HepG2 (cell line): Measurements from ENCODE around the gene WDR59. TPM values are rescaled to one million over a fixed set of nuclear protein-coding genes. Genes with fewer than 3 reads are reported as not detected.

Experiments
- ATAC-seq: fragments of 200-7000 bp; cut with Tn5 transposase; 3 replicates; pipeline ENCODE4 v1.9.1; 2020; ENCODE audit warnings: mild to moderate bottlenecking, moderate library complexity
- BruUV-seq: library from RNA; stranded (reverse); fragments of 400-500 nt; replicated peaks from 2 replicates; lab custom pipeline; 2021; lab: Mats Ljungman, UMichigan
- CTCF ChIA-PET: fragments of 300-600 bp; formaldehyde crosslinking; extraction: SDS; loops from one replicate; lab custom pipeline; 2021; ENCODE audit warnings: low total read pairs, inconsistent platforms, low intra/inter-chr PET ratio; lab: Yijun Ruan, JAX
- POLR2A ChIA-PET: fragments of 350-600 bp; sonication (Branson Sonifier 250); formaldehyde crosslinking; loops from one replicate; lab custom pipeline; 2020; ENCODE audit warnings: antibody characterized with exemption, inconsistent platforms; lab: Yijun Ruan, JAX
- DNase-seq: peaks from one replicate; pipeline ENCODE4 v3.0.0-alpha.2; 2015; ENCODE audit warnings: low spot score
- FAIRE-seq: peaks from 3 replicates; lab custom pipeline; 2011; peaks lifted over from hg19 to GRCh38; lab: Jason Lieb, UNC
- H2AFZ ChIP-seq: one replicate; pipeline ENCODE4 v1.6.1; 2011; ENCODE audit warnings: low read length, inconsistent platforms
- H3K27ac ChIP-seq: fragments of 300-600 bp; 3 replicates; pipeline ENCODE4 v1.8.0; 2011; ENCODE audit warnings: mixed run types, mild to moderate bottlenecking, mixed read lengths, low read length, inconsistent platforms; ENCODE audit not compliant: insufficient read depth; ENCODE audit errors: extremely low read length
- H3K27me3 ChIP-seq, 2 experiments: fragments of 200-600 bp in 1 of 2; 2 replicates in 1 of 2; 3 replicates in 1 of 2; pipeline versions ENCODE4 v1.6.0 to v1.8.0; 2011; ENCODE audit warnings: low read length in 2 of 2, mild to moderate bottlenecking in 2 of 2, moderate library complexity in 2 of 2, inconsistent platforms in 1 of 2; ENCODE audit not compliant: insufficient read depth in 2 of 2, control insufficient read depth in 1 of 2
- H3K36me3 ChIP-seq, 2 experiments: fragments of 200-600 bp in 1 of 2; replicated peaks in 1 of 2; 2 replicates in 1 of 2; 3 replicates in 1 of 2; pipeline versions ENCODE4 v1.5.1 to v1.8.0; 2011; ENCODE audit warnings: low read length in 2 of 2, inconsistent platforms in 1 of 2; ENCODE audit not compliant: insufficient read depth in 2 of 2, control insufficient read depth in 1 of 2
- H3K4me1 ChIP-seq: 2 replicates; pipeline ENCODE4 v1.5.1; 2012; ENCODE audit warnings: low read length, inconsistent platforms; ENCODE audit not compliant: insufficient read depth
- H3K4me2 ChIP-seq: 2 replicates; pipeline ENCODE4 v1.6.0; 2011; ENCODE audit warnings: low read depth, low read length, inconsistent platforms
- H3K4me3 ChIP-seq, 3 experiments: fragments of 200-600 bp in 1 of 3; sonication (generic), shearing (Covaris generic) in 1 of 3; replicated peaks in 1 of 3; 2 replicates each; pipeline ENCODE4 v1.5.1; 2011 to 2016; ENCODE audit warnings: low read length in 3 of 3, inconsistent platforms in 2 of 3, low read depth in 2 of 3, mild to moderate bottlenecking in 2 of 3, control low read depth in 1 of 3, mixed read lengths in 1 of 3; ENCODE audit not compliant: insufficient read depth in 1 of 3
- H3K79me2 ChIP-seq: one replicate; pipeline ENCODE4 v1.6.1; 2011; ENCODE audit warnings: low read length, inconsistent platforms; ENCODE audit not compliant: insufficient read depth
- H3K9ac ChIP-seq: 2 replicates; pipeline ENCODE4 v1.6.0; 2011; ENCODE audit warnings: mild to moderate bottlenecking, low read depth, low read length, inconsistent platforms; ENCODE audit not compliant: insufficient read depth
- H3K9me3 ChIP-seq: 2 replicates; pipeline ENCODE4 v1.5.1; 2012; ENCODE audit warnings: mild to moderate bottlenecking, low read length
- H4K20me1 ChIP-seq: 2 replicates; pipeline ENCODE4 v1.6.0; 2011; ENCODE audit warnings: inconsistent platforms, mild to moderate bottlenecking, low read length, moderate library complexity; ENCODE audit not compliant: insufficient read depth
- GABPB1 ChIP-seq: IDR thresholded peaks from 2 replicates; pipeline ENCODE4 v1.6.1; 2016; ENCODE audit warnings: mild to moderate bottlenecking, missing genetic modification reagents, moderate library complexity, missing compliant biosample characterization
- KDM4B ChIP-seq: sonication (generic); formaldehyde crosslinking; IDR thresholded peaks from 2 replicates; pipeline ENCODE4 v1.4.0; 2020; ENCODE audit warnings: missing genetic modification reagents
- MAFK ChIP-seq, 2 experiments: IDR thresholded peaks in 1 of 2; conservative IDR thresholded peaks in 1 of 2; 2 replicates each; pipeline ENCODE4 v1.6.1; 2011; ENCODE audit warnings: improper control_type of control experiment in 2 of 2, low read length in 2 of 2
- MTA3 ChIP-seq: sonication (generic); formaldehyde crosslinking; IDR thresholded peaks from 2 replicates; pipeline ENCODE4 v1.4.0; 2020; ENCODE audit warnings: missing genetic modification reagents
- NFE2L2 ChIP-seq: fragments of 150-350 bp; IDR thresholded peaks from 2 replicates; pipeline ENCODE4 v1.6.1; 2014; ENCODE audit warnings: low read length
- RBM22 ChIP-seq: fragments of 200-400 bp; formaldehyde crosslinking; optimal IDR thresholded peaks from 2 replicates; pipeline ENCODE3; 2017; ENCODE audit warnings: mild to moderate bottlenecking, low read length, moderate library complexity
- ZNF879 ChIP-seq: sonication (generic); formaldehyde crosslinking; IDR thresholded peaks from 2 replicates; pipeline ENCODE4 v1.8.1; 2023; ENCODE audit warnings: missing genetic modification reagents
- WGBS: methylation state at CpG from one replicate; pipeline ENCODE4 v1.1.6; 2017; ENCODE audit warnings: low lambda C conversion rate; 5-methylcytosine and 5-hydroxymethylcytosine counted together
- in situ Hi-C: cut with HindIII; loops from 2 replicates; pipeline ENCODE4 v1.10.0; 2017; ENCODE audit warnings: low pct_unique_long_range_greater_than_20kb; ENCODE audit not compliant: extremely low pct_ligation_motif_present
- intact Hi-C: fragments of 100-400 bp; cut with micrococcal nuclease; formaldehyde crosslinking; loops from one replicate; pipeline ENCODE4 v1.10.0; 2022; ENCODE audit not compliant: unreplicated experiment
- polyA plus RNA-seq, 8 experiments: library from polyadenylated mRNA; depleted of rRNA in 3 of 8; stranded (reverse) in 7 of 8; unstranded in 1 of 8; fragments of >200 nt; fragmentation: Illumina TruSeq in 4 of 8; extraction: Trizol in 4 of 8; gene quantifications; 2 replicates each; pipeline versions ENCODE4 v1.2.1 to v1.2.3, GENCODE V29; 2011 to 2016; ENCODE audit warnings: low read depth in 4 of 8, missing spikeins in 1 of 8, mixed read lengths in 1 of 8; ENCODE audit not compliant: insufficient read depth in 1 of 8
- total RNA-seq, 5 experiments: library from RNA; depleted of rRNA; stranded (reverse); fragments of >200 nt; fragmentation: Illumina TruSeq; extraction: Trizol; gene quantifications; 2 replicates each; pipeline ENCODE4 v1.2.3, GENCODE V29; 2016; ENCODE audit warnings: low read depth in 1 of 5
- TF ChIP-seq, protein P1 (sequence below): sonication (generic); formaldehyde crosslinking; IDR thresholded peaks from 2 replicates; pipeline ENCODE4 v1.5.0; 2020; ENCODE audit warnings: missing genetic modification reagents, mild to moderate bottlenecking, borderline replicate concordance
- TF ChIP-seq, protein P2 (sequence below): sonication (generic); formaldehyde crosslinking; IDR thresholded peaks from 2 replicates; pipeline ENCODE4 v1.5.0; 2020; ENCODE audit warnings: missing genetic modification reagents
- TF ChIP-seq, protein P3 (sequence below): sonication (generic); formaldehyde crosslinking; IDR thresholded peaks from 2 replicates; pipeline ENCODE4 v1.4.0; 2020; ENCODE audit warnings: missing genetic modification reagents; ENCODE audit errors: not compliant biosample characterization

WDR59 gene
- total and polyA plus RNA-seq, 2 of the 13 experiments (the other 11 are each of a cell fraction or from before 2014, with no cell fraction given) = 65.2 to 306 TPM

DNA sequence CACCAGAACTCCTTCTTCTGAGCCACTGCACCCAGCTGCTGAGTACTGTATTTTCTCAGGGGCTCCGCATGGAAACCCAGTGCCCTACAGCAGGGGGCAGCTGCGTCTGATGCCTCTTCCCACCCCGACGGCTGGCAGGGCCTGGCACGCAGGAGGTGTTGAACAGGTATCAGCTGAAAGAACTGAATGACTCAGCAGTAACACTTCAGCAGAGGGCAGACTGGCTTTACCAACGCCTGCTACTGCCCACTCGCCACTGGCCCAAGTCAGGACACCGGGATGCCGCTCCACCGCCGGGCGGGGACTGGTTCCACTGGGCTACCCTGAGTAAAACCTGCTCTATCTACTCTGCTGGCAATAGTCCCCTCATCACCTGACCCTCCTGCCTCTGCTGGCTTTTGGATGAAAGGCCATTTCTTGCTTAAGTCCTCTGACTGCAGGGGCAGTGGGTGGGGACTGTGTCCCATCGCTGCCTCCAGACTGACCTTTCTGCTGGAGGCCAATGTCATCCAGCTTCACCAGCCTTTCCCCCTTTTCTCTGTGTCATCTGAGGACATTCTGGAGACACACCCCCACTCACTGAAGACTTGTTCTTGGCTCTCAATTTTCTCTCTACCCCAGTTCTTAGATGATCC lies 109.9 kb downstream of the WDR59 start:
- H3K4me1 ChIP-seq = no peaks in the 10 kb centered on the region
- no peaks in the 10 kb centered on the region for H3K9me3 ChIP-seq
- POLR2A ChIA-PET = no interaction called here
- no peak overlapping the region for H3K9ac ChIP-seq
- no peak overlapping the region for H3K27ac ChIP-seq
- no TSS peak for BruUV-seq
- TF ChIP-seq, protein P1, sequence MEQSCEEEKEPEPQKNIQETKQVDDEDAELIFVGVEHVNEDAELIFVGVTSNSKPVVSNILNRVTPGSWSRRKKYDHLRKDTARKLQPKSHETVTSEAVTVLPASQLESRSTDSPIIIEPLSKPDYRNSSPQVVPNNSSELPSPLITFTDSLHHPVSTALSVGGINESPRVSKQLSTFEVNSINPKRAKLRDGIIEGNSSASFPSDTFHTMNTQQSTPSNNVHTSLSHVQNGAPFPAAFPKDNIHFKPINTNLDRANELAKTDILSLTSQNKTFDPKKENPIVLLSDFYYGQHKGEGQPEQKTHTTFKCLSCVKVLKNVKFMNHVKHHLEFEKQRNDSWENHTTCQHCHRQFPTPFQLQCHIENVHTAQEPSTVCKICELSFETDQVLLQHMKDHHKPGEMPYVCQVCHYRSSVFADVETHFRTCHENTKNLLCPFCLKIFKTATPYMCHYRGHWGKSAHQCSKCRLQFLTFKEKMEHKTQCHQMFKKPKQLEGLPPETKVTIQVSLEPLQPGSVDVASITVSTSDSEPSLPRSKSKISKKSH = no peak
- TF ChIP-seq MTA3 (CRISPR knock-in tag) = no peak
- no peak for TF ChIP-seq KDM4B (CRISPR knock-in tag)
- no peak for TF ChIP-seq ZNF879 (CRISPR knock-in tag)
- peak; percentile 20 to 34; a peak in 2 of 4 replicates for TF ChIP-seq MAFK (conservative IDR thresholded peaks at IDR 0.05 in 1 of 2, IDR thresholded peaks at IDR 0.05 in 1 of 2; ENCODE audit: low read length in 2 of 2)
- peak; percentile 72 for TF ChIP-seq NFE2L2
- TF ChIP-seq GABPB1 (CRISPR knock-in tag) = no peak
- no peak overlapping the region for H2AFZ ChIP-seq
- no peak for FAIRE-seq
- no peak overlapping the region for H3K4me3 ChIP-seq
- peak; percentile 33 for ATAC-seq
- H3K36me3 ChIP-seq = peaks cover 26 to 63% of the 10 kb centered on the region in 2 experiments
- H3K27me3 ChIP-seq = no peaks in the 10 kb centered on the region
- CTCF ChIA-PET = no interaction called here
- no peaks in the 10 kb centered on the region for H4K20me1 ChIP-seq
- H3K4me2 ChIP-seq = no peak overlapping the region
- WGBS = 98% methylated on average over 13 of the region's 13 CpGs
- no peak for DNase-seq
- in situ Hi-C loops = no loop called here
- intact Hi-C loops = no loop called here
- no peaks in the 10 kb centered on the region for H3K79me2 ChIP-seq

DNA sequence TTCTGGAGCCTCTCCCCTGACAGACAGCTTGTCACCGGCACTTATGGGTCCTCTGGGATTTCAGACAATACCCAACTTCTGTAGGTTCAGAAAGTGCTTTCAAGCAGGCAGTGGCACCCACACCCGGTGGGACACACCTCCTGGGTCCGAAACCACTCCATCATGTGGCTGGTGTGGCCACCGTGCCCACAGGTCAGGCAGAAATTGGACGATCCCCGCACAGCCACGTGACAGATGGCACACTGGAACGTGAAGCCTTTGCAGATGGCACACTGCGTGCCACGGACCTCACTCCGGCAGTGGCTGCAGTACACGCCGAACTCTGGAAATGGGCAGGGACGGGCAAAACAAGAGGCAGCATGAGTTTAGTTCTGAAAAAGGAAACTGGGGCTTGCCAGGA lies 110.8 kb downstream of the WDR59 start:
- DNase-seq = no peak
- no peak overlapping the region for H3K4me2 ChIP-seq
- no peak overlapping the region for H2AFZ ChIP-seq
- in situ Hi-C loops = no loop called here
- FAIRE-seq = no peak
- H3K9me3 ChIP-seq = no peaks in the 10 kb centered on the region
- ATAC-seq = no peak
- H3K4me1 ChIP-seq = peaks cover 6% of the 10 kb centered on the region
- POLR2A ChIA-PET = no interaction called here
- CTCF ChIA-PET = no interaction called here
- peaks cover 25 to 57% of the 10 kb centered on the region in 2 experiments for H3K36me3 ChIP-seq
- H4K20me1 ChIP-seq = no peaks in the 10 kb centered on the region
- WGBS = 94% methylated on average over 11 of the region's 14 CpGs
- TF ChIP-seq, protein P2, sequence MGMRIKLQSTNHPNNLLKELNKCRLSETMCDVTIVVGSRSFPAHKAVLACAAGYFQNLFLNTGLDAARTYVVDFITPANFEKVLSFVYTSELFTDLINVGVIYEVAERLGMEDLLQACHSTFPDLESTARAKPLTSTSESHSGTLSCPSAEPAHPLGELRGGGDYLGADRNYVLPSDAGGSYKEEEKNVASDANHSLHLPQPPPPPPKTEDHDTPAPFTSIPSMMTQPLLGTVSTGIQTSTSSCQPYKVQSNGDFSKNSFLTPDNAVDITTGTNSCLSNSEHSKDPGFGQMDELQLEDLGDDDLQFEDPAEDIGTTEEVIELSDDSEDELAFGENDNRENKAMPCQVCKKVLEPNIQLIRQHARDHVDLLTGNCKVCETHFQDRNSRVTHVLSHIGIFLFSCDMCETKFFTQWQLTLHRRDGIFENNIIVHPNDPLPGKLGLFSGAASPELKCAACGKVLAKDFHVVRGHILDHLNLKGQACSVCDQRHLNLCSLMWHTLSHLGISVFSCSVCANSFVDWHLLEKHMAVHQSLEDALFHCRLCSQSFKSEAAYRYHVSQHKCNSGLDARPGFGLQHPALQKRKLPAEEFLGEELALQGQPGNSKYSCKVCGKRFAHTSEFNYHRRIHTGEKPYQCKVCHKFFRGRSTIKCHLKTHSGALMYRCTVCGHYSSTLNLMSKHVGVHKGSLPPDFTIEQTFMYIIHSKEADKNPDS (CRISPR knock-in tag) = no peak
- TF ChIP-seq RBM22 = peak; percentile 48
- TF ChIP-seq, protein P3, sequence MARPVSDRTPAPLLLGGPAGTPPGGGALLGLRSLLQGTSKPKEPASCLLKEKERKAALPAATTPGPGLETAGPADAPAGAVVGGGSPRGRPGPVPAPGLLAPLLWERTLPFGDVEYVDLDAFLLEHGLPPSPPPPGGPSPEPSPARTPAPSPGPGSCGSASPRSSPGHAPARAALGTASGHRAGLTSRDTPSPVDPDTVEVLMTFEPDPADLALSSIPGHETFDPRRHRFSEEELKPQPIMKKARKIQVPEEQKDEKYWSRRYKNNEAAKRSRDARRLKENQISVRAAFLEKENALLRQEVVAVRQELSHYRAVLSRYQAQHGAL (CRISPR knock-in tag) = no peak
- H3K27ac ChIP-seq = no peak overlapping the region
- intact Hi-C loops = no loop called here
- H3K79me2 ChIP-seq = no peaks in the 10 kb centered on the region
- no peaks in the 10 kb centered on the region for H3K27me3 ChIP-seq
- H3K9ac ChIP-seq = no peak overlapping the region
- no TSS peak for BruUV-seq
- H3K4me3 ChIP-seq = no peak overlapping the region
